WTC11 (cell line): Measurements from ENCODE around the gene ORAI2. TPM values are rescaled to one million over a fixed set of nuclear protein-coding genes. Genes with fewer than 3 reads are reported as not detected.

ENCODE experiments used
- ATAC-seq: fragments of 200-7000 bp; cut with Tn5 transposase; 2 replicates; pipeline ENCODE4 v1.10.0; 2021; ENCODE audit warnings: mild to moderate bottlenecking, moderate library complexity
- CTCF ChIA-PET: fragments of 300-600 bp; sonication (Branson Sonifier 250); formaldehyde crosslinking; loops from one replicate; lab custom pipeline; 2021; ENCODE audit warnings: antibody characterized with exemption; lab: Charles Lee
- POLR2A ChIA-PET: fragments of 350-600 bp; sonication (Branson Sonifier 250); formaldehyde crosslinking; loops from one replicate; lab custom pipeline; 2021; ENCODE audit warnings: antibody characterized with exemption; lab: Charles Lee
- DNase-seq: peaks from one replicate; pipeline ENCODE4 v3.0.0; 2021; ENCODE audit warnings: low spot score
- H3K27ac Mint-ChIP-seq: 2 replicates; pipeline ENCODE4 v1.8.0; 2021; ENCODE audit warnings: mixed read lengths
- H3K27me3 Mint-ChIP-seq: 2 replicates; pipeline ENCODE4 v1.8.0; 2021; ENCODE audit warnings: low read depth, mild to moderate bottlenecking, moderate library complexity, mixed read lengths
- H3K36me3 Mint-ChIP-seq: 2 replicates; pipeline ENCODE4 v1.8.0; 2021; ENCODE audit warnings: mixed read lengths
- H3K4me1 Mint-ChIP-seq: 2 replicates; pipeline ENCODE4 v1.8.0; 2022; ENCODE audit warnings: mixed read lengths
- H3K4me3 Mint-ChIP-seq: 2 replicates; pipeline ENCODE4 v1.8.0; 2021; ENCODE audit warnings: mild to moderate bottlenecking, moderate library complexity, mixed read lengths
- H3K9me3 Mint-ChIP-seq: 2 replicates; pipeline ENCODE4 v1.8.0; 2021; ENCODE audit warnings: mixed read lengths
- ARID4B ChIP-seq: sonication (generic); formaldehyde crosslinking; IDR thresholded peaks from 2 replicates; pipeline ENCODE4 v1.8.0; 2023; ENCODE audit warnings: missing genetic modification reagents, mild to moderate bottlenecking, borderline replicate concordance
- ATF2 ChIP-seq: sonication (generic); formaldehyde crosslinking; IDR thresholded peaks from 2 replicates; pipeline ENCODE4 v1.8.1; 2022; ENCODE audit warnings: low read depth, missing genetic modification reagents, borderline replicate concordance
- ATF3 ChIP-seq: sonication (generic); formaldehyde crosslinking; conservative IDR thresholded peaks from 2 replicates; pipeline ENCODE4 v1.8.1; 2022; ENCODE audit warnings: mild to moderate bottlenecking, missing genetic modification reagents
- CREM ChIP-seq: sonication (generic); formaldehyde crosslinking; IDR thresholded peaks from 2 replicates; pipeline ENCODE4 v1.8.1; 2022; ENCODE audit warnings: mild to moderate bottlenecking, missing genetic modification reagents, moderate library complexity
- ESRRA ChIP-seq: sonication (generic); formaldehyde crosslinking; IDR thresholded peaks from 2 replicates; pipeline ENCODE4 v1.8.1; 2022; ENCODE audit warnings: mild to moderate bottlenecking, missing genetic modification reagents, borderline replicate concordance
- FOXK1 ChIP-seq: sonication (generic); formaldehyde crosslinking; IDR thresholded peaks from 2 replicates; pipeline ENCODE4 v1.8.0; 2022; ENCODE audit warnings: mild to moderate bottlenecking, moderate library complexity, missing genetic modification reagents
- GTF2I ChIP-seq: fragments of 250-450 bp; sonication (Bioruptor Pico); conservative IDR thresholded peaks from 2 replicates; pipeline ENCODE4 v1.4.0; 2021; ENCODE audit warnings: mild to moderate bottlenecking
- IRF1 ChIP-seq: sonication (generic); formaldehyde crosslinking; IDR thresholded peaks from 2 replicates; pipeline ENCODE4 v1.8.0; 2023; ENCODE audit warnings: missing genetic modification reagents
- IRF2 ChIP-seq: sonication (generic); formaldehyde crosslinking; IDR thresholded peaks from 2 replicates; pipeline ENCODE4 v1.8.0; 2022; ENCODE audit warnings: low read depth, missing genetic modification reagents, borderline replicate concordance
- JAZF1 ChIP-seq: fragments of 250-450 bp; sonication (Bioruptor Pico); IDR thresholded peaks from 2 replicates; pipeline ENCODE4 v1.9.0; 2021; ENCODE audit warnings: moderate library complexity, mild to moderate bottlenecking, inconsistent platforms
- KAT7 ChIP-seq: sonication (generic); formaldehyde crosslinking; IDR thresholded peaks from 2 replicates; pipeline ENCODE4 v1.8.1; 2023; ENCODE audit warnings: missing genetic modification reagents, mild to moderate bottlenecking, borderline replicate concordance
- MLX ChIP-seq: sonication (generic); formaldehyde crosslinking; IDR thresholded peaks from 2 replicates; pipeline ENCODE4 v1.8.1; 2023; ENCODE audit warnings: mild to moderate bottlenecking, missing genetic modification reagents, moderate library complexity
- NR3C1 ChIP-seq: sonication (generic); formaldehyde crosslinking; conservative IDR thresholded peaks from 2 replicates; pipeline ENCODE4 v1.8.1; 2023; ENCODE audit warnings: low read depth, mild to moderate bottlenecking, missing genetic modification reagents
- SMAD3 ChIP-seq: sonication (generic); formaldehyde crosslinking; IDR thresholded peaks from 2 replicates; pipeline ENCODE4 v1.8.0; 2022; ENCODE audit warnings: missing genetic modification reagents, mild to moderate bottlenecking, borderline replicate concordance
- TCF7 ChIP-seq: sonication (generic); formaldehyde crosslinking; IDR thresholded peaks from 2 replicates; pipeline ENCODE4 v1.8.0; 2022; ENCODE audit warnings: mild to moderate bottlenecking, low read depth, missing genetic modification reagents, moderate library complexity
- TEAD4 ChIP-seq: sonication (generic); formaldehyde crosslinking; IDR thresholded peaks from 2 replicates; pipeline ENCODE4 v1.8.0; 2022; ENCODE audit warnings: mild to moderate bottlenecking, missing genetic modification reagents
- ZMAT4 ChIP-seq: fragments of 250-450 bp; sonication (Bioruptor Pico); IDR thresholded peaks from 2 replicates; pipeline ENCODE4 v1.9.0; 2021; ENCODE audit warnings: mild to moderate bottlenecking
- ZNF281 ChIP-seq: sonication (generic); formaldehyde crosslinking; IDR thresholded peaks from 2 replicates; pipeline ENCODE4 v1.8.0; 2023; ENCODE audit warnings: mild to moderate bottlenecking, missing genetic modification reagents
- ZNF396 ChIP-seq: fragments of 250-450 bp; sonication (Bioruptor Pico); IDR thresholded peaks from 2 replicates; pipeline ENCODE4 v1.8.0; 2021; ENCODE audit warnings: mild to moderate bottlenecking, moderate library complexity, borderline replicate concordance
- ZNF671 ChIP-seq: fragments of 250-450 bp; sonication (Bioruptor Pico); IDR thresholded peaks from 2 replicates; pipeline ENCODE4 v1.8.0; 2021; ENCODE audit warnings: mild to moderate bottlenecking
- total RNA-seq: library from RNA; stranded (reverse); gene quantifications from 3 replicates; pipeline ENCODE4 v1.2.3, GENCODE V29; 2021

Gene ORAI2
- total RNA-seq, 1 experiment from 2014 or later: 22.2 TPM

GRCh38 chr7:102426268-102427018, 6.9 kb upstream of the ORAI2 start:
- TF ChIP-seq TEAD4 (CRISPR knock-in tag) (no peak), ZNF396 (CRISPR knock-in tag) (no peak), ZNF281 (CRISPR knock-in tag) (no peak), JAZF1 (no peak), SMAD3 (CRISPR knock-in tag) (no peak), NR3C1 (CRISPR knock-in tag) (no peak), ESRRA (CRISPR knock-in tag) (no peak), ZNF671 (CRISPR knock-in tag) (no peak), ZMAT4 (no peak), IRF2 (CRISPR knock-in tag) (no peak), MLX (CRISPR knock-in tag) (no peak), FOXK1 (no peak), TCF7 (CRISPR knock-in tag) (no peak), IRF1 (CRISPR knock-in tag) (no peak), ATF3 (CRISPR knock-in tag) (no peak), ARID4B (no peak), CREM (no peak), ATF2 (CRISPR knock-in tag) (no peak), KAT7 (CRISPR knock-in tag) (no peak), GTF2I (CRISPR knock-in tag) (no peak)
- CTCF ChIA-PET: interaction anchor here (1.5 kb wide), 1 partner anchor 14 kb away, joined by 7 read pairs; no protein-coding TSS in a partner anchor
- Mint-ChIP-seq H3K36me3 (peaks cover 27% of the 10 kb centered on the region), H3K27me3 (no peaks in the 10 kb centered on the region), H3K9me3 (no peaks in the 10 kb centered on the region), H3K4me1 (peaks cover 21% of the 10 kb centered on the region), H3K4me3 (no peak overlapping the region), H3K27ac (no peak overlapping the region)
- no peak for DNase-seq
- no peak for ATAC-seq
- POLR2A ChIA-PET: no interaction called here
